NT2/D1 (cell line): ENCODE results near the gene MYL6.

Experiments
- YY1 ChIP-seq: IDR thresholded peaks from 2 replicates; pipeline ENCODE4 v1.6.1; 2011; ENCODE audit not compliant: insufficient read length, insufficient read depth
- ZNF274 ChIP-seq: IDR thresholded peaks from 2 replicates; pipeline ENCODE4 v1.6.1; 2011; ENCODE audit warnings: mild to moderate bottlenecking, low read depth, low read length

GRCh38 chr12:56158029-56158925, at the start of gene MYL6:
- TF ChIP-seq ZNF274: no peak
- TF ChIP-seq YY1: peak; percentile 62
